AG04449 (cell line): ENCODE measurements around the gene ZNF503.

Experiments
- CTCF ChIA-PET: fragments of 350-600 bp; formaldehyde crosslinking; extraction: SDS; loops from one replicate; lab custom pipeline; 2021; ENCODE audit warnings: antibody characterized with exemption; lab: Yijun Ruan, JAX
- POLR2A ChIA-PET: fragments of 400-600, 350-600 bp; formaldehyde crosslinking; extraction: SDS; loops from one replicate; lab custom pipeline; 2020; ENCODE audit warnings: antibody characterized with exemption, inconsistent platforms; lab: Yijun Ruan, JAX
- DNase-seq: peaks from one replicate; pipeline ENCODE4 v3.0.0-alpha.2; 2010; ENCODE audit warnings: low read depth, low spot score
- H3K4me3 ChIP-seq: 2 replicates; pipeline ENCODE4 v1.5.1; 2011; ENCODE audit warnings: low read depth, mild to moderate bottlenecking, control low read depth, low read length
- CTCF ChIP-seq: IDR thresholded peaks from one replicate; pipeline ENCODE4 v1.5.1; 2011; ENCODE audit warnings: mild to moderate bottlenecking, moderate library complexity, low read length, control low read depth, inconsistent platforms; ENCODE audit not compliant: insufficient read depth; ENCODE audit errors: missing control alignments

ZNF503 gene

GRCh38 chr10:75397496-75398199 lies 3.9 kb downstream of the ZNF503 start:
- CTCF ChIA-PET, result interaction anchor here (0.7 to 5.0 kb wide), 7 partner anchors 15 to 1588 kb away, joined by 3 to 33 read pairs (median 3); no protein-coding TSS in a partner anchor
- POLR2A ChIA-PET, result interaction anchor here (0.6 kb wide), 1 partner anchor 38 kb away, joined by 3 read pairs; no protein-coding TSS in a partner anchor
- H3K4me3 ChIP-seq, result peak overlapping the region; percentile 96
- no peak for DNase-seq
- no peak for TF ChIP-seq CTCF

DNA sequence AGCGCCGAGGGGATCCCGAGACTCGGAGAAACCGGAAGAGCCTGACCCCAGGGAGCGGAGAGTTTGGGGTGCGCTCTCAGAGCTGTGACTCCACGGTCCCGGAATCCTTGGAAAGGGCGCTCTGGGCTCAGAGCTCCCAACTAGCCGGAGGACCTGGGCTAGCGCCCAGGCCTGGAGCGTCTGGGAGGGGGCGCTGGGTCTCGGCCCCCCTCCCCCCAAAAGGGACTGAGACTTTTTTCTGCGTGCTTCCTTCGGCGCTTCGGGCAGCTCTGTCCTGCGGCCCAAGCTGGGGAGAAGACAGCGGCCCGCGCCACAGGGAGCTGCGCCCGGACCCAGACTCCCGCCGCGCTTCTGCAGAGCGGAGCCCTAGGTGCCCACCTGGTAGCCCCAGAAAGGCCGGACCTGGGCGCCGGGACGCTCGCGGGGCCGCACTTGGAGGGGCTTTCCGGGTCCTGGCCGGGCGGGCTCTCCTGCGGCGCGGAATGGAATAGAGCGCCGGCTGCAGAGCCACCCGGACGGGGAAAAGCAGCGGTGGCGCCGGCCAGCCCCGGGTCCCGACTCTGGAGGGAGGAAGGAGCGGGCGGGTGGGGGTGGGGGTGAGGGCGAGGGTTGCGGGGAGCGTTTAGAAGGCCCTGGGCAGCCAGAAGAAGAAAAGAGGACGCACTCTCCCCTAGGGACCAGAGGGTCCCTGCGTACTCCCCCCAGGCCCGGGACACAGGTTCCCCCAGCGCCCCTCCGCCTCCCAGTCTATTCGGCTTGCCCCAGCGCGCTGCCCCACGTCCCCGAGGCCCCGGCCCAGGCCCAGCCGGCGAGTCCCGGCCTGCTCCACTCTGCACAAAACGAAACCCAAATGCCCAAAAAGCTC lies 4.7 kb downstream of the ZNF503 start:
- H3K4me3 ChIP-seq, result peak overlapping the region; percentile 43
- no peak for DNase-seq
- ChIA-PET CTCF (interaction anchor here (1.0 to 5.0 kb wide), 18 partner anchors 9 to 1608 kb away, joined by 3 to 57 read pairs (median 8); partner anchors contain the start of gene COMTD1), POLR2A (no interaction called here)
- TF ChIP-seq CTCF, result no peak

DNA sequence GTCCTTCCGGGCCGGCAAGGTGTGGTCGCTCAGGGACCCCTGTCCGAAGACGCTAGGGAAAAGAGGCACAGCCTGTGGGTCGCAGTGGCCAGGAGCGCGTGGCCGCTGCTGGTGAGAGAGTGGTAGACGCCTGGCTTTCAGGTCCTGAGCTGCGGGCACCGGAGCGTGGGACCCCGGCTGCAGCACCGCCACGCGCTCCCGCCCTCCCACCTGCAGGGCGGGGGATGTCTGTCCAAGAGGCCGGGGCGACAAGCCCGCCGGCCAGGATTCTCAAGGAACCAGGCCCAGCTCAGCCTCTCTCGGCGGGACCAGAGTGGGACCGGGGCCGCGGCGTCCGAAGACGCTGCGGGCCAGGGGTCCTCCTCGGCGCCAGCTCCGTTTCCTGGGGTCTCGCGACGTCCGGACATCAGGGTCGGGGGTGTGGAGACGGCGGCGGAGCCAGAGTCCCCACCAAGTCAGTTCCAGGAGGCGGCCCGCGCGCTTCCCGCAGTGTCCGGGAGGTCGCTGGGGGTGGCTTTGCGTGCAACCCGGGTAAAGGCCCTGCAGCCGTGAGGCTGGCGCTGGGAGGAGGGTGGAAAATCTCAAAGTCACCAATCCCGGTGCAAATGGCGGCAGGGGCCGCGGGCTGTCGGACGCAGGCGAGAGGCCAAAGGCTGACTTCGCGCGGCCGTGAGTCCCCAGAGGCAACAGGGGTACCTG lies 5.5 kb downstream of the ZNF503 start:
- CTCF ChIA-PET, result interaction anchor here (0.6 to 5.0 kb wide), 37 partner anchors 8 to 1609 kb away, joined by 3 to 57 read pairs (median 4); partner anchors contain the start of gene COMTD1
- peak overlapping the region; percentile 43 for H3K4me3 ChIP-seq
- TF ChIP-seq CTCF, result no peak
- DNase-seq, result no peak
- POLR2A ChIA-PET, result no interaction called here

DNA sequence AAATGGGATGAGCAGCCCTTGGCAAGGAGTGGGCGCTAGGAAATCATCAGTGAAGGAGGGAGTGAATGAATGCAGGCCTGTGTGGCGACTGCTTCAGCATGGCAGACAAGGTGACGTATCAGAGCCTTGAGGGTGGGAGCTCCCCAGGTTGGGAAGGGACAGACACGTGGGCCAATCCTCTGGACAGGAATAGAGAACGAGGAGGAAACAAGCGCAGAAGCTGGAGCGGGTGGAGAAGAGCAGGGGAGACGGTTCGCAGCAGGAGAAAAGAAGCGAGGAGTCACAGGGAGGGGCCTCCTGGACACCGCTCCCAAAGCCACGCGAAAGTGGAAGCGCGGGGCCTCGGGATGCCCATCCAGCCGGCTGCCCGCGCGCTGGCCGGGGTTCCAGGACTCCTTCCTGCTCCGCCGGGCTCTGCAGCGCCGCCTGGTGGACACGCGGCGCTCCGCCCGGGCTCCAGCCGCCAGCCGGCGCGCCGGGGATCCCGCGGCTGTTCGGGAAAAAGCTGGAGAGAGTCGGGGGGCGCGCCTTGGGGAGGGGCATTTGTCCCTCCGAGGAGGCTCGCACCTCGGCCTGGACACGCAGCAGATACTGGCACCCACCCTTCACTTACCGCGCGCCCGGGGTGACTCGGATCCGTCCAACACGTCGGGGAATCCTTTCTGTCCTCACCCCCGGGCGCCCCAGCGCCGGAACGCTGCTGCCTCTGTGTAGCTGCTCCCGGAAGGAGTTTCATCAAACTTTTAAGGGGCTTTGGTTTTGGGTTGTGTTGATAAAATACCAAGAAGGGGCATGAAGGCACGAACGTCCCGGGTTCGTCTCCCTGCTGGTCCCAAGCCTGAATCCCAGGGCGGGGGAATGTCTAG lies 6.3 kb downstream of the ZNF503 start:
- peak overlapping the region; percentile 25 for H3K4me3 ChIP-seq
- POLR2A ChIA-PET, result no interaction called here
- TF ChIP-seq CTCF, result peak; percentile 68
- DNase-seq, result no peak
- CTCF ChIA-PET, result interaction anchor here (0.6 to 5.0 kb wide), 35 partner anchors 9 to 1610 kb away, joined by 3 to 57 read pairs (median 4); partner anchors contain the start of gene COMTD1

DNA sequence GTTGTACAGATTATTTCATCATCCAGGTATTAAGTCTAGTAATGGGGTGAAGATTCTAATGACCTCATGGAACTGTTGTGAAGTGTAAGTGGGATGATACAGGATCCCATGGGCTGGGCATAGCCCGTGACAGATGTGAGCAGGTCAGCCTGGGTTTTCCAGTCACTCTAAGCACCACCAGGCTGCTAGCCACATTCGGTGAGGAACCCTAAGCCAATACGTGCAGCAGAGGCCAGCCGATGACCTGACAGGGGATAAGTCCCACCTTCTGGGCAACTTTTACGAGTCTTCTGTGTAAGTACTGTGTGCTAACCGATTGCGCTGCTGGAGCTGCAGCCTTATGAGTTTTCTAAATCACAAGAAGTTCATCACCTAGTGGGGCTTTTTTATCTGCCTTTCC lies 7.3 kb downstream of the ZNF503 start:
- ChIA-PET POLR2A (no interaction called here), CTCF (interaction anchor here (1.3 to 5.0 kb wide), 8 partner anchors 10 to 1153 kb away, joined by 3 to 57 read pairs (median 14); no protein-coding TSS in a partner anchor)
- no peak overlapping the region for H3K4me3 ChIP-seq
- no peak for DNase-seq
- no peak for TF ChIP-seq CTCF
